Measurements from ENCODE around the gene CDK12.
"Not testable (repeated sequence)": the region's sequence is repeated elsewhere in the genome, so short reads cannot be mapped to it uniquely, and the experiment has no call there.

CDK12 gene

DNA sequence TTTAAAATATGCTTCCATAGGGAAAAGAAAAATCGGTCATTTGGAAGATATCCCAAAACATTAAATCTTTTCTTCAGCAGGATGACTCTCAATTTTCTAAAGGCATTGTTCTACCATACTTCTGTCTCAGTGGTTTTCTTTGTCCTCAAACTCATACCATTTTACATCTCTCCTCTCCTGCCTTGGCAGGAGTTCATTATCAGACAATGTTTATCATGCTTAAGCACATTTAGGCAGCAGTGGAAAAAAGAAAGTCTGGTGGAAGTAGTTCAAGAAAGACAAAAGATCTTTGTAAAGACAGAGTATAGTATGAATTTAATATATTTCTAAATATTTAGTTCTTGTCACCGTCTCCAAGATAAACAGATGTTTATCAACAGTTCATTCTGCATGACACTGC lies 68.2 kb downstream of the CDK12 start:
- no peak for DNase-seq (ENCODE audit: insufficient read length, low spot score)
- no peak for FAIRE-seq
- no peak for TF ChIP-seq CTCF (IDR thresholded peaks at IDR 0.05; ENCODE audit: insufficient read depth, missing control alignments)

DNA sequence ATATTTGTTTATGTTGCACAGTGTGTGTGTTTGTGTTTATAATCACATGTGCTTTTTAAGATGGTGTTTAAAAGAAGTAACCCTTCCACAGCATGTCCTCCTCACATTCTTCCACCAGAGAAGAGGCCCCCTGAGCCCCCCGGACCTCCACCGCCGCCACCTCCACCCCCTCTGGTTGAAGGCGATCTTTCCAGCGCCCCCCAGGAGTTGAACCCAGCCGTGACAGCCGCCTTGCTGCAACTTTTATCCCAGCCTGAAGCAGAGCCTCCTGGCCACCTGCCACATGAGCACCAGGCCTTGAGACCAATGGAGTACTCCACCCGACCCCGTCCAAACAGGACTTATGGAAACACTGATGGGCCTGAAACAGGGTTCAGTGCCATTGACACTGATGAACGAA lies 69.2 kb downstream of the CDK12 start:
- FAIRE-seq (no peak), DNase-seq (ENCODE audit: insufficient read length, low spot score) (no peak)
- TF ChIP-seq CTCF (IDR thresholded peaks at IDR 0.05; ENCODE audit: insufficient read depth, missing control alignments) = no peak

GRCh38 chr17:39531252-39531651 lies 70.0 kb downstream of the CDK12 start:
- DNase-seq (ENCODE audit: insufficient read length, low spot score) = no peak
- no peak for FAIRE-seq
- no peak for TF ChIP-seq CTCF (IDR thresholded peaks at IDR 0.05; ENCODE audit: insufficient read depth, missing control alignments)

DNA sequence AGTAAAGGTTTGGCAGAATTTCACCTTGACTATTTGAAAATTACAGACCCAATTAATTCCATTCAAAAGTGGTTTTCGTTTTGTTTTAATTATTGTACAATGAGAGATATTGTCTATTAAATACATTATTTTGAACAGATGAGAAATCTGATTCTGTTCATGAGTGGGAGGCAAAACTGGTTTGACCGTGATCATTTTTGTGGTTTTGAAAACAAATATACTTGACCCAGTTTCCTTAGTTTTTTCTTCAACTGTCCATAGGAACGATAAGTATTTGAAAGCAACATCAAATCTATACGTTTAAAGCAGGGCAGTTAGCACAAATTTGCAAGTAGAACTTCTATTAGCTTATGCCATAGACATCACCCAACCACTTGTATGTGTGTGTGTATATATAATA lies 72.6 kb downstream of the CDK12 start:
- no peak for TF ChIP-seq CTCF (IDR thresholded peaks at IDR 0.05; ENCODE audit: insufficient read depth, missing control alignments)
- no peak for DNase-seq (ENCODE audit: insufficient read length, low spot score)
- no peak for FAIRE-seq

- no peak for TF ChIP-seq CTCF (IDR thresholded peaks at IDR 0.05; ENCODE audit: insufficient read depth, missing control alignments)
- DNase-seq (ENCODE audit: insufficient read length, low spot score) = no peak
- no peak for FAIRE-seq
These were observed 73.6 kb downstream of the CDK12 start for GRCh38 chr17:39534768-39535405.

DNA sequence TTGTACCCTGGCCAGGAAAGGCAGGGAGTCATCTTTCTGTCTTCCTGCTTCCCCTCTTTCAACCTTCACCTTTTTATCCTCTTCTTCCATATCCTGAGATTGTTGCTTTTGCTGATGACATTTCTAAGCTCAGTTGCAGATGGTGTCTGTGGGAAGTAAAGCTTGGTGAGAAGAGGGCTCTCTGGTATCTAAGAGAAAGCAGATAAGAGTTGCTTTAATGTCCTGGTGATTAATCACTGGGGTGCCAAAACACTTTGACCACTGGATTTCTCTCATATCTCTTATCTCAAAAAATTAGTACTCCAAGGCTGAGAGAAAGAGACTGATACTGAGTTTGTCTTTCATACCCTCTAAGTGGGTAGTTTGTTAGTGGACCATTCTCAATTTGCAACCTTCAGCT lies 75.2 kb downstream of the CDK12 start:
- DNase-seq (ENCODE audit: insufficient read length, low spot score) = no peak
- no peak for TF ChIP-seq CTCF (IDR thresholded peaks at IDR 0.05; ENCODE audit: insufficient read depth, missing control alignments)
- FAIRE-seq = no peak

- FAIRE-seq; DNase-seq (ENCODE audit: insufficient read length, low spot score): not testable (repeated sequence)
These were observed 76.1 kb downstream of the CDK12 start for GRCh38 chr17:39537364-39537763.

DNA sequence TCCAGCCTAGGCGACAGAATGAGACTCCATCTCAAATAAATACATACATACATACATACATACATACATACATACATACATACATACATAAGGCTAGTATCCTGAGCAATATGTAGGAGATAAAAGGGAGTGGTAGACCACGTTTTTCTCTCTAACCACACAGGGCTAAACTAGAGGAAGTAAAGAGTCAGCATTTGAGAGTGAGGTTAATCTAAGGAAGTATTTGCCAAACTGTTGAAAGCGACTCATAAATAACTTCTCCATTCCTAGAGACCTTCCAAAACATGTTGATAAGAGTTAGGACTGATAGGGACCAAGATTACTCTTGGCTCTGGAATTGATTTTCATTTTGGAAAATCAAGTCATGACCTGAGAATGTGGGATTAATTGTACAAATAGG lies 77.6 kb downstream of the CDK12 start:
- no peak for FAIRE-seq
- DNase-seq (ENCODE audit: insufficient read length, low spot score) = no peak

More for the DNA sequence above, 77.6 kb downstream of the CDK12 start:
- TF ChIP-seq CTCF (IDR thresholded peaks at IDR 0.05; ENCODE audit: insufficient read depth, missing control alignments) = no peak

Measured in D721Med (cell line).